PC-9 (cell line): ENCODE measurements around the gene RRP15.

Experiments
- CTCF ChIP-seq: fragments of 200-600 bp; sonication (generic); conservative IDR thresholded peaks from 2 replicates; pipeline ENCODE4 v1.6.1; 2017; ENCODE audit warnings: mixed run types, antibody characterized with exemption, mild to moderate bottlenecking, moderate library complexity
- EZH2 ChIP-seq: fragments of 200-600 bp; sonication (generic); IDR thresholded peaks from 2 replicates; pipeline ENCODE4 v1.8.0; 2017; ENCODE audit warnings: antibody characterized with exemption, low read depth

GRCh38 chr1:218347723-218348627 lies 62.9 kb downstream of the RRP15 start:
- TF ChIP-seq CTCF (no peak), EZH2 (no peak)
